AG04449 (cell line): Measurements from ENCODE around the gene RDH5.
A peak's percentile ranks its signal among the peaks of the same experiment; 100 is the strongest.

Source experiments
- CTCF ChIA-PET: fragments of 350-600 bp; formaldehyde crosslinking; extraction: SDS; loops from one replicate; lab custom pipeline; 2021; ENCODE audit warnings: antibody characterized with exemption; lab: Yijun Ruan, JAX
- POLR2A ChIA-PET: fragments of 400-600, 350-600 bp; formaldehyde crosslinking; extraction: SDS; loops from one replicate; lab custom pipeline; 2020; ENCODE audit warnings: antibody characterized with exemption, inconsistent platforms; lab: Yijun Ruan, JAX
- DNase-seq: peaks from one replicate; pipeline ENCODE4 v3.0.0-alpha.2; 2010; ENCODE audit warnings: low read depth, low spot score
- H3K4me3 ChIP-seq: 2 replicates; pipeline ENCODE4 v1.5.1; 2011; ENCODE audit warnings: low read depth, mild to moderate bottlenecking, control low read depth, low read length
- CTCF ChIP-seq: IDR thresholded peaks from one replicate; pipeline ENCODE4 v1.5.1; 2011; ENCODE audit warnings: mild to moderate bottlenecking, moderate library complexity, low read length, control low read depth, inconsistent platforms; ENCODE audit not compliant: insufficient read depth; ENCODE audit errors: missing control alignments

RDH5 gene

GRCh38 chr12:55706568-55707218 is 13.5 kb upstream of the RDH5 start:
- no peak for TF ChIP-seq CTCF
- no peak for DNase-seq
- CTCF ChIA-PET: interaction anchor here (1.1 to 1.6 kb wide), 3 partner anchors 23 to 60 kb away, joined by 3 to 8 read pairs (median 5); no protein-coding TSS in a partner anchor
- POLR2A ChIA-PET: interaction anchor here (1.2 kb wide), 1 partner anchor 23 kb away, joined by 3 read pairs; no protein-coding TSS in a partner anchor
- peak overlapping the region; percentile 64 for H3K4me3 ChIP-seq

GRCh38 chr12:55707219-55707671 is 12.9 kb upstream of the RDH5 start:
- no peak for DNase-seq
- TF ChIP-seq CTCF: no peak
- H3K4me3 ChIP-seq: peak overlapping the region; percentile 64
- CTCF ChIA-PET: interaction anchor here (1.4 to 1.6 kb wide), 2 partner anchors 51 to 60 kb away, joined by 5 to 8 read pairs; no protein-coding TSS in a partner anchor
- POLR2A ChIA-PET: interaction anchor here (1.2 kb wide), 1 partner anchor 22 kb away, joined by 3 read pairs; no protein-coding TSS in a partner anchor

- no peak for TF ChIP-seq CTCF
- ChIA-PET POLR2A (interaction anchor here (1.2 kb wide), 1 partner anchor 22 kb away, joined by 3 read pairs; no protein-coding TSS in a partner anchor), CTCF (interaction anchor here (1.4 to 1.6 kb wide), 2 partner anchors 52 to 61 kb away, joined by 5 to 8 read pairs; no protein-coding TSS in a partner anchor)
- peak within 1 kb of the TSS; percentile 64 for H3K4me3 ChIP-seq
- DNase-seq: no peak
Measured at GRCh38 chr12:55707841-55708694, 12.1 kb upstream of the RDH5 start, which contains the start of gene ITGA7. Gene ITGA7, minus strand, starts transcription at chr12:55707904. Its CDS starts 222 bp downstream, at chr12:55707682.

GRCh38 chr12:55708695-55709233 is 11.4 kb upstream of the RDH5 start:
- ChIA-PET POLR2A (no interaction called here), CTCF (interaction anchor here (1.6 kb wide), 1 partner anchor 62 kb away, joined by 5 read pairs; no protein-coding TSS in a partner anchor)
- TF ChIP-seq CTCF: no peak
- H3K4me3 ChIP-seq: peak overlapping the region; percentile 18
- DNase-seq: no peak

- CTCF ChIA-PET: interaction anchor here (1.2 to 2.5 kb wide), 5 partner anchors 8 to 55 kb away, joined by 3 to 12 read pairs (median 5); partner anchors contain the start of gene RDH5
- no peak overlapping the region for H3K4me3 ChIP-seq
- POLR2A ChIA-PET: no interaction called here
- TF ChIP-seq CTCF: no peak
- no peak for DNase-seq
Measured at GRCh38 chr12:55711786-55712553, 8.2 kb upstream of the RDH5 start.
